GM23248 (cell line): ENCODE data around the gene MEIS2. TPM values are rescaled to one million over a fixed set of nuclear protein-coding genes. Genes with fewer than 3 reads are reported as not detected.

Source experiments
- DNase-seq: peaks from one replicate; pipeline ENCODE4 v3.0.0-alpha.2; 2015
- H2AFZ ChIP-seq: fragments of 200-600 bp; sonication (generic); 2 replicates; pipeline ENCODE4 v1.6.1; 2016; ENCODE audit warnings: antibody characterized with exemption
- H3F3A ChIP-seq: fragments of 200-600 bp; sonication (generic); 2 replicates; pipeline ENCODE4 v1.6.1; 2016; ENCODE audit warnings: mild to moderate bottlenecking, antibody characterized with exemption, mixed run types; ENCODE audit not compliant: insufficient read depth
- H3K27ac ChIP-seq: fragments of 200-600 bp; sonication (generic); 2 replicates; pipeline ENCODE4 v1.5.1; 2016; ENCODE audit warnings: mild to moderate bottlenecking
- H3K27me3 ChIP-seq: fragments of 200-600 bp; sonication (generic); replicated peaks from 2 replicates; pipeline ENCODE4 v1.6.1; 2016; ENCODE audit warnings: mild to moderate bottlenecking; ENCODE audit not compliant: insufficient read depth
- H3K36me3 ChIP-seq: fragments of 200-600 bp; sonication (generic); 2 replicates; pipeline ENCODE4 v1.6.1; 2016; ENCODE audit warnings: low read depth, mild to moderate bottlenecking
- H3K4me1 ChIP-seq: fragments of 200-600 bp; sonication (generic); 2 replicates; pipeline ENCODE4 v1.6.1; 2016; ENCODE audit warnings: mild to moderate bottlenecking; ENCODE audit not compliant: insufficient read depth
- H3K4me2 ChIP-seq: fragments of 200-600 bp; sonication (generic); one replicate; pipeline ENCODE4 v1.6.1; 2016; ENCODE audit warnings: mild to moderate bottlenecking; ENCODE audit not compliant: unreplicated experiment
- H3K4me3 ChIP-seq: fragments of 200-600 bp; sonication (generic); 2 replicates; pipeline ENCODE4 v1.5.1; 2016; ENCODE audit warnings: mild to moderate bottlenecking
- H3K79me2 ChIP-seq: fragments of 200-600 bp; sonication (generic); 2 replicates; pipeline ENCODE4 v1.6.1; 2016; ENCODE audit warnings: mild to moderate bottlenecking; ENCODE audit not compliant: insufficient read depth
- H3K9ac ChIP-seq: fragments of 200-600 bp; sonication (generic); 2 replicates; pipeline ENCODE4 v1.6.1; 2016; ENCODE audit warnings: mild to moderate bottlenecking
- H3K9me2 ChIP-seq: fragments of 200-600 bp; sonication (generic); 2 replicates; pipeline ENCODE4 v1.6.1; 2016; ENCODE audit warnings: mixed run types, mild to moderate bottlenecking, moderate library complexity; ENCODE audit not compliant: insufficient read depth
- H3K9me3 ChIP-seq: fragments of 200-600 bp; sonication (generic); one replicate; pipeline ENCODE4 v1.6.1; 2017; ENCODE audit warnings: low read depth
- H4K20me1 ChIP-seq: fragments of 200-600 bp; sonication (generic); 2 replicates; pipeline ENCODE4 v1.6.0; 2016; ENCODE audit not compliant: insufficient read depth
- EZH2 ChIP-seq: fragments of 200-600 bp; sonication (generic); IDR thresholded peaks from 2 replicates; pipeline ENCODE4 v1.6.1; 2018; ENCODE audit warnings: antibody characterized with exemption, mild to moderate bottlenecking; ENCODE audit not compliant: insufficient read depth, poor library complexity, severe bottlenecking
- EZH2phosphoT487 ChIP-seq: fragments of 200-600 bp; sonication (generic); IDR thresholded peaks from 2 replicates; pipeline ENCODE4 v1.6.1; 2018; ENCODE audit warnings: antibody characterized with exemption, moderate library complexity, mild to moderate bottlenecking, low read depth; ENCODE audit not compliant: insufficient read depth
- WGBS, 2 experiments: methylation state at CpG; one replicate each; pipeline ENCODE4 v1.1.6; 2015 to 2017; ENCODE audit warnings: low lambda C conversion rate in 2 of 2, low coverage in 1 of 2; ENCODE audit errors: missing lambda C conversion rate in 2 of 2; 5-methylcytosine and 5-hydroxymethylcytosine counted together
- in situ Hi-C: fragments of 300-500 bp; cut with MboI; formaldehyde crosslinking; loops from 2 replicates; pipeline ENCODE4 v1.15.0; 2020
- polyA plus RNA-seq: library from polyadenylated mRNA; unstranded; fragments of >200 nt; fragmentation: Nextera tagmentation; extraction: Ambion mirVana; gene quantifications from 2 replicates; pipeline ENCODE4 v1.2.1, GENCODE V29; 2016
- total RNA-seq: library from RNA; depleted of rRNA; stranded (reverse); fragments of >200 nt; shearing (Covaris generic); gene quantifications from 2 replicates; pipeline ENCODE4 v1.2.3, GENCODE V29; 2014

The MEIS2 gene
- total and polyA plus RNA-seq, 2 experiments from 2014 or later = 23.7 to 24.1 TPM

DNA sequence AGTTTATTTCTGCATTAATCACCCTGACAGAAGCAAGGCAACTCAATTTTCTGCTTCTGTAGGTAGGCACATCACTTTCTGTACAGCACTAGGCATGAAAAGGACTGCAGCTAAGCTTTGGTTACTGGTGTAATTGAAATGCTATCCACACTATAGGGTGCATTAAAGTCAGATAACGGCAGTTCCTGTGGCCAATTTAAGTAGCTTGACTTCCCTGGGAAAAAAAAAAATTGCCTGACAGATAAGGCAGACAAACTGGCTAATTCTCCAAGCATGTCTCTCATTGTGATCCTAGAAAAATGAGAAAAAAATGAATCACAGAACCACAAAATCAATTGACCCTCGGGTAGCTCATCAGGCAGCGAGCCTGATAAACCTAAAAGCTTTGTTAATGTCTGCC, 151.4 kb downstream of the MEIS2 start:
- in situ Hi-C loops = no loop called here
- no peaks in the 10 kb centered on the region for H3K27me3 ChIP-seq
- H3K4me2 ChIP-seq = no peak overlapping the region
- H3K9ac ChIP-seq = no peak overlapping the region
- 91 to 96% methylated on average over 3 of the region's 3 CpGs for WGBS, 2 experiments
- H3F3A ChIP-seq = peaks cover 15% of the 10 kb centered on the region
- H3K4me3 ChIP-seq = no peak overlapping the region
- H3K9me3 ChIP-seq = no peaks in the 10 kb centered on the region
- H4K20me1 ChIP-seq = no peaks in the 10 kb centered on the region
- H3K9me2 ChIP-seq = no peaks in the 10 kb centered on the region
- H3K4me1 ChIP-seq = peaks cover 10% of the 10 kb centered on the region
- no peak overlapping the region for H2AFZ ChIP-seq
- TF ChIP-seq EZH2 (no peak), EZH2phosphoT487 (no peak)
- no peak overlapping the region for H3K27ac ChIP-seq
- H3K36me3 ChIP-seq = peaks cover 34% of the 10 kb centered on the region
- no peak for DNase-seq
- H3K79me2 ChIP-seq = no peaks in the 10 kb centered on the region

DNA sequence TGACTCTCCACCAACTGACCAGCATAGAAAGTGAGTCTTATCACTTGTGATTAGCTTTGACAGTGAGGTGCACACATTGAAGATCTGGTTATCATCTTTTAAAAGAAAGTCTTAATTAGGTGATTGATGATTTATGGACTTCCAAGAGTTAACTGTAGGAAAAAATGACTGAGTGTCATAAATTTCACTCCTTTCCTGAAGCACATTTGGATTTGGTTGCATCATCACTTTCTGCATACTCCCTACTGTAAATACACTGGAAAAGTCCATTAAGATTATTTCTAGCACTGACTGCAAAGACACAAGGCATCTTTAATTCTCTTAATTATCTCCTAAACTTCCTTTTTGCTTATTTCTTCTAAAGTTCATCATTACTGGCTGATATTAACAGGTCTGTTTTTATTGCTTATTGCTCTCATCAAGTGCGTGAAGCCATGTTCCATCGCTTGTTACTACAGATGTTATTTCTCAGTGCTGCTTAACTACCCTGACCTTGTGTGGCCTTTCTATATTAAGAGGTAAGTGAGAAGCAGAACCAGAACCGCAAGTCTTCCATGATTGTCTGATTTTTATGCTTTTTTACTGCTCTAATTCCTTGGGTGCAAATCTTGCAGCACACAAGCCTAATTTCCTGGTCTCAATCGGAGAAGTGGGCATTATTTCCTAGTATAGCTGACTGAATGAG, 153.2 kb downstream of the MEIS2 start:
- TF ChIP-seq EZH2phosphoT487 = no peak
- no peak for TF ChIP-seq EZH2
- Histone ChIP-seq H3K27ac (no peak overlapping the region), H3K4me3 (no peak overlapping the region), H3K79me2 (peaks cover 4% of the 10 kb centered on the region; the same call in 1 of the 2 replicates), H3K9me2 (no peaks in the 10 kb centered on the region), H3F3A (peaks cover 10% of the 10 kb centered on the region), H2AFZ (no peak overlapping the region), H4K20me1 (no peaks in the 10 kb centered on the region), H3K36me3 (peaks cover 38% of the 10 kb centered on the region), H3K4me1 (peaks cover 2% of the 10 kb centered on the region), H3K9me3 (no peaks in the 10 kb centered on the region), H3K27me3 (no peaks in the 10 kb centered on the region), H3K9ac (no peak overlapping the region), H3K4me2 (no peak overlapping the region)
- WGBS, 2 experiments = 92 to 93% methylated on average over 4 of the region's 4 CpGs
- no peak for DNase-seq
- in situ Hi-C loops = no loop called here

DNA sequence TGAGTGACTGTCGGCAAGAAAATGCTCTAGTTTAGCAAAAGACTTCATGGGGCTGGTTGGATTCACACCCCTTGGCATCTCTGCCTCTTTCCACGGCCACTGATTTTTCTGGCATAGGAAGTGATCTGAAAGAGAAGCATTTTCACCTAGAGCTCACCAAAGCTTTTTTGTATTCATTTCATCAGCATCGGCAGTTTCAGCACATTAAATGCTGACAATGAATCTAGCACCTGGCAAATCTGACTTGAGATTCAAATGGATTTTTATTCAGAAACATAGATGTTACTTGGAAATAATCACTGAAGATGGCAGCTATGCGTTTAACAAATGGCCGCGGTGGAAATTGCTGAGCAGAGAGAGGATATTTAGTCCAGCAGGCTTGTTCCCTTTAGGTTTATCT, 155.9 kb downstream of the MEIS2 start:
- Histone ChIP-seq H3F3A (peaks cover 3% of the 10 kb centered on the region), H3K36me3 (peaks cover 58% of the 10 kb centered on the region), H2AFZ (no peak overlapping the region), H3K27ac (no peak overlapping the region), H3K4me3 (no peak overlapping the region), H3K9me2 (no peaks in the 10 kb centered on the region), H3K9ac (no peak overlapping the region), H3K9me3 (no peaks in the 10 kb centered on the region), H4K20me1 (no peaks in the 10 kb centered on the region), H3K4me1 (no peaks in the 10 kb centered on the region), H3K27me3 (no peaks in the 10 kb centered on the region), H3K79me2 (peaks cover 24% of the 10 kb centered on the region; the same call in 1 of the 2 replicates), H3K4me2 (no peak overlapping the region)
- TF ChIP-seq EZH2phosphoT487 = no peak
- no peak for TF ChIP-seq EZH2
- DNase-seq = no peak
- 65 to 74% methylated on average over 6 of the region's 6 CpGs for WGBS, 2 experiments
- in situ Hi-C loops = no loop called here

DNA sequence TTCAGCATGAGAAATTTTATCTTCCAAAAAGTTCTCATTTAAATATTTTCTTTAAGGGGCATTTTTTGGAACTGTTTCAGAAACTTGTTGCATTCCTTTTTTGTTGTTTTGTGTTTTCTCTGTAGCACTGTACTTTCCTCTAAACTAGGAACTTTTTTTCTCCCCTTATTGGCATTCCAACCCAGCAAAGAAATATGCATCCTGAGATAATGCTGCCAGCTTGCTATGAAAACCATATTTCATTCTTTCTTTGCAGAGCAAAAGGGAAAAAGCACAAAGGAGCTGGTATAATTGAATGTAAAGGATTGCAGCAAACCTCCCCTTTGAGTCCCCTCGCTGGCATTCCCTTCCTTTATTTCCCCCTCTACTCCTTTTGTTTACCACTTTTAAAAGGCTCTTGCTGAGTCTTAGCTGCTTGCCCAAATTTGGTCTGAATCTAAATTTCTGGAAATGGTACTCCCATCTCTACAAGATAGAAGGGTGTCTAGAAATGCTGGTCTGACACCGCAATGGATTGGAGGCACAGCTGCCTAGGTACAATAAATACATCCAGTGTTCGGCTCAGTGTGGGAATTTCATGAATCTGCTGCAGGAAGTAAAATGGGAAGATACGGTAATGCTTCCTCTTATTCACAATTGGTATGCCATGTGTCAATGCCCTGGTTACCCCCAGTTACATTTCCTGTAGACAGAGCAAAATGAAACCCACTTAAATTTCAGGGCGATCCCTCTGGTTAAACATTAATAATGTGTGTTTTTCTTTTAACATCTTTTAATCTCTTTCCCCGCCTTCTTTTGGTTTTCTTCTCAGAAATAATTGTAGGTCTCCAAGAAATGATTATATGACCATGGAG, 156.6 kb downstream of the MEIS2 start:
- no peak for DNase-seq
- no peaks in the 10 kb centered on the region for H3K9me3 ChIP-seq
- H3K27me3 ChIP-seq = no peaks in the 10 kb centered on the region
- H4K20me1 ChIP-seq = no peaks in the 10 kb centered on the region
- no peaks in the 10 kb centered on the region for H3K4me1 ChIP-seq
- H3K4me2 ChIP-seq = no peak overlapping the region
- H3K79me2 ChIP-seq = peaks cover 29% of the 10 kb centered on the region; the same call in 1 of the 2 replicates
- in situ Hi-C loops = no loop called here
- H3F3A ChIP-seq = peaks cover 3% of the 10 kb centered on the region
- 95 to 96% methylated on average over 6 of the region's 6 CpGs for WGBS, 2 experiments
- no peak overlapping the region for H3K4me3 ChIP-seq
- no peak overlapping the region for H3K9ac ChIP-seq
- no peaks in the 10 kb centered on the region for H3K9me2 ChIP-seq
- no peak overlapping the region for H2AFZ ChIP-seq
- no peak for TF ChIP-seq EZH2
- no peak for TF ChIP-seq EZH2phosphoT487
- no peak overlapping the region for H3K27ac ChIP-seq
- H3K36me3 ChIP-seq = peaks cover 52% of the 10 kb centered on the region
